IMR-90 (cell line): ENCODE data around the gene AFAP1L1. TPM values are rescaled to one million over a fixed set of nuclear protein-coding genes. Genes with fewer than 3 reads are reported as not detected.

ENCODE experiments used
- ATAC-seq: fragments of 200-7000 bp; cut with Tn5 transposase; 2 replicates; pipeline ENCODE4 v1.9.1; 2020; ENCODE audit warnings: low read depth, mild to moderate bottlenecking, moderate library complexity
- BruUV-seq: library from RNA; stranded (reverse); fragments of 400-500 nt; replicated peaks from 2 replicates; lab custom pipeline; 2021; lab: Mats Ljungman, UMichigan
- CTCF ChIA-PET: fragments of 300-600 bp; formaldehyde crosslinking; extraction: SDS; loops from one replicate; lab custom pipeline; 2021; ENCODE audit warnings: antibody characterized with exemption; lab: Yijun Ruan, JAX
- POLR2A ChIA-PET: fragments of 300-600 bp; sonication (Branson Sonifier 250); formaldehyde crosslinking; loops from one replicate; lab custom pipeline; 2022; ENCODE audit warnings: antibody characterized with exemption; ENCODE audit not compliant: unreplicated experiment; lab: Charles Lee
- DNase-seq: peaks from one replicate; pipeline ENCODE4 v3.0.0; 2013
- H2AFZ ChIP-seq: replicated peaks from 2 replicates; pipeline ENCODE3; 2013; ENCODE audit warnings: low read length, mild to moderate bottlenecking; ENCODE audit not compliant: poor library complexity
- H2AK5ac ChIP-seq: 2 replicates; pipeline ENCODE4 v1.6.1; 2013; ENCODE audit warnings: low read depth, low read length, inconsistent platforms
- H2AK9ac ChIP-seq: replicated peaks from 2 replicates; pipeline ENCODE3; 2013; ENCODE audit warnings: mild to moderate bottlenecking, low read depth, low read length, moderate library complexity; ENCODE audit not compliant: poor library complexity
- H2BK120ac ChIP-seq: 2 replicates; pipeline ENCODE4 v1.6.1; 2013; ENCODE audit warnings: low read depth, low read length, inconsistent platforms
- H2BK15ac ChIP-seq: 3 replicates; pipeline ENCODE4 v1.6.1; 2013; ENCODE audit warnings: low read depth, low read length, inconsistent platforms
- H2BK20ac ChIP-seq: 2 replicates; pipeline ENCODE4 v1.6.1; 2013; ENCODE audit warnings: low read depth, mild to moderate bottlenecking, inconsistent platforms, low read length, moderate library complexity
- H2BK5ac ChIP-seq: 2 replicates; pipeline ENCODE4 v1.6.1; 2013; ENCODE audit warnings: mild to moderate bottlenecking, low read depth, low read length, inconsistent platforms; ENCODE audit not compliant: poor library complexity, severe bottlenecking
- H3K14ac ChIP-seq: replicated peaks from 2 replicates; pipeline ENCODE4 v1.6.1; 2013; ENCODE audit warnings: low read depth, low read length, inconsistent platforms
- H3K18ac ChIP-seq: 2 replicates; pipeline ENCODE4 v1.6.1; 2013; ENCODE audit warnings: low read depth, low read length, control low read depth
- H3K23ac ChIP-seq: 2 replicates; pipeline ENCODE4 v1.6.1; 2013; ENCODE audit warnings: low read depth, low read length, inconsistent platforms
- H3K27ac ChIP-seq: 2 replicates; pipeline ENCODE4 v1.5.1; 2013; ENCODE audit warnings: mild to moderate bottlenecking, control low read depth, low read length; ENCODE audit not compliant: insufficient read depth
- H3K27me3 ChIP-seq: 2 replicates; pipeline ENCODE4 v1.6.1; 2013; ENCODE audit warnings: low read length; ENCODE audit not compliant: control insufficient read depth, insufficient read depth
- H3K36me3 ChIP-seq: 2 replicates; pipeline ENCODE4 v1.6.1; 2013; ENCODE audit warnings: low read length, mixed read lengths; ENCODE audit not compliant: control insufficient read depth, insufficient read depth
- H3K4ac ChIP-seq: 2 replicates; pipeline ENCODE4 v1.6.1; 2013; ENCODE audit warnings: low read depth, low read length, inconsistent platforms
- H3K4me1 ChIP-seq: 2 replicates; pipeline ENCODE4 v1.6.1; 2013; ENCODE audit warnings: low read length, mixed read lengths; ENCODE audit not compliant: control insufficient read depth, insufficient read depth
- H3K4me2 ChIP-seq: 2 replicates; pipeline ENCODE4 v1.6.1; 2013; ENCODE audit warnings: low read depth, mild to moderate bottlenecking, control low read depth, low read length, moderate library complexity
- H3K4me3 ChIP-seq: 2 replicates; pipeline ENCODE4 v1.5.1; 2013; ENCODE audit warnings: low read depth, mild to moderate bottlenecking, control low read depth, low read length, moderate library complexity; ENCODE audit not compliant: insufficient read depth
- H3K56ac ChIP-seq: 2 replicates; pipeline ENCODE4 v1.6.1; 2013; ENCODE audit warnings: low read length, inconsistent platforms; ENCODE audit not compliant: insufficient read depth; ENCODE audit errors: extremely low read depth
- H3K79me1 ChIP-seq, 2 experiments: 2 replicates each; pipeline ENCODE4 v1.6.1; 2013; ENCODE audit warnings: low read length in 2 of 2, inconsistent platforms in 1 of 2, low read depth in 1 of 2
- H3K9ac ChIP-seq: 2 replicates; pipeline ENCODE4 v1.6.1; 2013; ENCODE audit warnings: low read depth, low read length, control low read depth
- H3K9me1 ChIP-seq: 2 replicates; pipeline ENCODE4 v1.6.1; 2013; ENCODE audit warnings: low read length, inconsistent platforms; ENCODE audit not compliant: insufficient read depth
- H3K9me3 ChIP-seq: 2 replicates; pipeline ENCODE4 v1.6.1; 2013; ENCODE audit warnings: low read length; ENCODE audit not compliant: control insufficient read depth, insufficient read depth
- H4K20me1 ChIP-seq: 2 replicates; pipeline ENCODE4 v1.6.1; 2013; ENCODE audit warnings: low read length, inconsistent platforms; ENCODE audit not compliant: insufficient read depth
- H4K5ac ChIP-seq: 2 replicates; pipeline ENCODE4 v1.6.1; 2013; ENCODE audit warnings: mild to moderate bottlenecking, low read depth, low read length, control low read depth
- H4K8ac ChIP-seq, 2 experiments: 2 replicates each; pipeline ENCODE4 v1.6.1; 2013; ENCODE audit warnings: low read depth in 2 of 2, low read length in 2 of 2, control low read depth in 1 of 2, inconsistent platforms in 1 of 2
- H4K91ac ChIP-seq: 2 replicates; pipeline ENCODE4 v1.6.1; 2013; ENCODE audit warnings: low read depth, low read length, inconsistent platforms; ENCODE audit not compliant: insufficient read depth
- CTCF ChIP-seq: conservative IDR thresholded peaks from 2 replicates; pipeline ENCODE4 v1.5.1; 2012; ENCODE audit warnings: mild to moderate bottlenecking, low read depth, low read length, improper control_type of control experiment
- MAZ ChIP-seq: IDR thresholded peaks from 2 replicates; pipeline ENCODE4 v1.6.1; 2012; ENCODE audit warnings: low read depth, mild to moderate bottlenecking, low read length, improper control_type of control experiment, moderate library complexity, borderline replicate concordance
- RAD21 ChIP-seq: IDR thresholded peaks from 2 replicates; pipeline ENCODE4 v1.6.1; 2012; ENCODE audit warnings: low read length, improper control_type of control experiment
- RCOR1 ChIP-seq: IDR thresholded peaks from 2 replicates; pipeline ENCODE4 v1.6.1; 2012; ENCODE audit warnings: mild to moderate bottlenecking, low read length, improper control_type of control experiment; ENCODE audit not compliant: insufficient replicate concordance
- WGBS, 2 experiments: methylation state at CpG; one replicate each; pipeline versions ENCODE4 v1.1.5 to v1.1.7; 2013; ENCODE audit warnings: missing lambda C conversion rate in 2 of 2; ENCODE audit not compliant: insufficient read length in 1 of 2; ENCODE audit errors: extremely low coverage in 2 of 2; 5-methylcytosine and 5-hydroxymethylcytosine counted together
- dilution Hi-C: fragments of 300-500 bp; cut with HindIII; formaldehyde crosslinking; loops from one replicate; pipeline ENCODE4 v1.14.3; 2018; ENCODE audit warnings: low sequenced_read_pairs; ENCODE audit not compliant: unreplicated experiment
- in situ Hi-C: fragments of 300-500 bp; cut with MboI; formaldehyde crosslinking; loops from 3 replicates; pipeline ENCODE4 v1.14.3; 2019; ENCODE audit warnings: low sequenced_read_pairs, inconsistent platforms, mixed read lengths
- intact Hi-C: fragments of 100-400 bp; cut with micrococcal nuclease; formaldehyde crosslinking; loops from 2 replicates; pipeline ENCODE4 v1.10.0; 2022
- polyA plus RNA-seq, 3 experiments: library from polyadenylated mRNA; depleted of rRNA; stranded (reverse); fragments of >200 nt; gene quantifications; 2 replicates each; pipeline ENCODE4 v1.2.3, GENCODE V29; 2012; ENCODE audit warnings: low replicate concordance in 1 of 3
- total RNA-seq: library from RNA; depleted of rRNA; stranded (reverse); fragments of >200 nt; gene quantifications from 2 replicates; pipeline ENCODE4 v1.2.3, GENCODE V29; 2012

The AFAP1L1 gene
- total and polyA plus RNA-seq, 2 of the 4 experiments (the other 2 are of a cell fraction) = 3.3 to 5.7 TPM

- DNase-seq = no peak
- Histone ChIP-seq H3K4me3 (no peak overlapping the region), H3K4me1 (no peaks in the 10 kb centered on the region), H3K27me3 (no peaks in the 10 kb centered on the region), H3K4ac (no peak overlapping the region), H3K56ac (no peak overlapping the region), H2BK15ac (no peak overlapping the region), H4K20me1 (no peaks in the 10 kb centered on the region), H3K36me3 (peaks cover 61% of the 10 kb centered on the region), H3K4me2 (no peak overlapping the region), H2AK5ac (no peak overlapping the region), H3K79me1 (no peaks in the 10 kb centered on the region; a peak in 1 of 4 replicates), H3K27ac (no peak overlapping the region), H3K9ac (no peak overlapping the region), H2BK5ac (no peak overlapping the region), H2AK9ac (no peak overlapping the region), H4K91ac (no peak overlapping the region), H2BK120ac (no peak overlapping the region), H3K14ac (no peak overlapping the region), H2AFZ (no peak overlapping the region), H3K23ac (no peak overlapping the region), H2BK20ac (no peak overlapping the region), H4K5ac (no peak overlapping the region), H3K9me3 (no peaks in the 10 kb centered on the region), H3K18ac (no peak overlapping the region), H4K8ac (no peak overlapping the region), H3K9me1 (peaks cover 10% of the 10 kb centered on the region)
- CTCF ChIA-PET = interaction anchor here (1.1 to 1.9 kb wide), 3 partner anchors 9 to 96 kb away, joined by 3 to 5 read pairs (median 3); partner anchors contain the start of gene ABLIM3
- TF ChIP-seq RCOR1 (no peak), MAZ (no peak), CTCF (peak; percentile 32; the same call in 1 of the 2 replicates), RAD21 (peak; percentile 18; the same call in 1 of the 2 replicates)
- no TSS peak for BruUV-seq
- in situ Hi-C loops (loop anchor here (10.0 to 25.0 kb wide), 2 partner anchors 503 to 800 kb away; no protein-coding TSS in a partner anchor), intact Hi-C loops (no loop called here), dilution Hi-C loops (no loop called here)
- no peak; the same call in 1 of the 2 replicates for ATAC-seq
- 48% methylated on average over 2 of the region's 4 CpGs; no CpG with 5 or more reads in 1 of the 2 experiments for WGBS, 2 experiments
- POLR2A ChIA-PET = no interaction called here
Observed at GRCh38 chr5:149237662-149238061, 34.0 kb upstream of the AFAP1L1 start.
